Colonic mucosa (tissue), 4 donors: ENCODE results near the gene NEU2. TPM values are rescaled to one million over a fixed set of nuclear protein-coding genes. Genes with fewer than 3 reads are reported as not detected.

Experiments
- DNase-seq: peaks from one replicate; pipeline ENCODE4 v3.0.0-alpha.2; 2020
- H3K27ac ChIP-seq: fragments of 200-600 bp; one replicate; pipeline ENCODE4 v1.8.0; 2021
- H3K27me3 ChIP-seq: fragments of 200-600 bp; one replicate; pipeline ENCODE4 v1.8.0; 2021
- H3K36me3 ChIP-seq: fragments of 200-600 bp; one replicate; pipeline ENCODE4 v1.8.0; 2021
- H3K4me1 ChIP-seq: fragments of 200-600 bp; one replicate; pipeline ENCODE4 v1.8.0; 2021; ENCODE audit warnings: mild to moderate bottlenecking
- H3K4me3 ChIP-seq: fragments of 200-600 bp; one replicate; pipeline ENCODE4 v1.8.0; 2021
- H3K9ac ChIP-seq, 2 donors: one replicate each; pipeline ENCODE4 v1.7.0; 2013; ENCODE audit warnings: control low read depth in 2 of 2, low read depth in 2 of 2, low read length in 2 of 2
- H3K9me3 ChIP-seq: fragments of 200-600 bp; one replicate; pipeline ENCODE4 v1.8.0; 2021
- CTCF ChIP-seq: fragments of 200-600 bp; IDR thresholded peaks from one replicate; pipeline ENCODE4 v1.8.0; 2022; ENCODE audit warnings: antibody characterized with exemption, mild to moderate bottlenecking
- intact Hi-C: fragments of 100-400 bp; cut with DNase I; formaldehyde crosslinking; loops from one replicate; pipeline ENCODE4 v1.14.1; 2022
- total RNA-seq, 2 donors: library from RNA; stranded (reverse); fragmentation: NEBNext Ultra II Directional in 1 of 2; extraction: Animal tissue kit (Norgen Biotek cat#: 25700) in 1 of 2; gene quantifications; one replicate each; pipeline ENCODE4 v1.2.1, GENCODE V29; 2021
- donor health status: healthy.
- donor health status: DM: no; HTN: no; CAD: no.
- donor health status: DM: no; HTN: no; CAD: no.

NEU2 gene
- total RNA-seq, 2 donors from 2014 or later: not detected

DNA sequence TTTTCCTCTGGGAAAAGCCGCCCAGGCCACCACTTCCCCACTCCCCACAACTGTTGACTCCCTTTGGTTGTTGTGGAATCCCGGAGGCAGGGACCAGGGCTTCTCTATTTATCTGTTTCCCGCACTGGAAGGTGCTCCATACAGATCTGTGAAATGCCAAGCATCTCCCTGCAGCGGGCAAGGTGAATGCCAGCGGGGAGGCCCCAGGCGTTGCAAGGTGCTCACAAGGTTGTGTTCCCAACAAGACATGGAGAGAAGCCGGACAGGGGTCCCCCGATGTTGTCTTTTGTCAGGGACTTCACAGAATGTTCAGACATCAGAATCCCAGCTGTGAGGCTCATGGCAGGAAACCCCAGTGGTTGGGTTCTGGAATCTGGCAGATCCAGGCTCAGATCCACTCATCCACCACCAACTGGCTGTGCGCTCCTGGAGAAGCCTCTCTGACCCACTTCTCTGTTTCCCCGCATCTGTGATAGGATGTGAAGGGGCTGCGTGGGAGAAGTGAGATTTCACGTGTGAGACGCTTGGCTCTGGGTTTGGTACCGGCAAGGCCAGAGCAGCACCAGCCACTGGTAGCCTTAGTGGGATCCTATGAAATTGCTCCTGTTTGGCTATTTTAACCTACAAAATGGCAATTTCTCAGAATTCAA is 8.6 kb upstream of the NEU2 start:
- no peak for DNase-seq

DNA sequence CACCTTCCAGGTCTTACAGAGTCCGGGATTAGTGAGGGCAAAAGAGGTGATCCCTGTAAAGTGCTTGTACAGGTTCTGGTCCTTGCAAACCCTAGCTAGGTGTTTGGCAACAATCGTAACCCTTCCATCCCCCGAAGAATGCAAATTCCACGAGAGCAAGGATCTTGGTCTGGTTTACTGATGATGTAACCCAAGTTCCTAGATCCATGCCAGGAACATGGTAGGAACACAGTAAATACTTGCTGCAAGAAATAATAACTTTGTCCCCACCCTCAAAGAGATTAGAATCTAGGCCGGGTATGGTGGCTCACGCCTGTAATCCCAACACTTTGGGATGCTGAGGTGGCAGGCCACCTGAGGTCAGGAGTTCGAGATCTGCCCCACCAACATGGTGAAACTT is 6.8 kb upstream of the NEU2 start:
- Histone ChIP-seq H3K4me3 (no peak overlapping the region), H3K27ac (no peak overlapping the region), H3K27me3 (no peaks in the 10 kb centered on the region), H3K9ac (no peak overlapping the region), H3K36me3 (no peaks in the 10 kb centered on the region), H3K9me3 (no peaks in the 10 kb centered on the region), H3K4me1 (no peaks in the 10 kb centered on the region)
- no peak for DNase-seq
- intact Hi-C loops: no loop called here
- no peak for TF ChIP-seq CTCF

More for the DNA sequence above, 8.6 kb upstream of the NEU2 start:
- Histone ChIP-seq H3K9ac (no peak overlapping the region), H3K9me3 (no peaks in the 10 kb centered on the region), H3K4me3 (no peak overlapping the region), H3K27me3 (no peaks in the 10 kb centered on the region), H3K4me1 (no peaks in the 10 kb centered on the region), H3K27ac (no peak overlapping the region), H3K36me3 (no peaks in the 10 kb centered on the region)
- TF ChIP-seq CTCF: no peak
- intact Hi-C loops: no loop called here

DNA sequence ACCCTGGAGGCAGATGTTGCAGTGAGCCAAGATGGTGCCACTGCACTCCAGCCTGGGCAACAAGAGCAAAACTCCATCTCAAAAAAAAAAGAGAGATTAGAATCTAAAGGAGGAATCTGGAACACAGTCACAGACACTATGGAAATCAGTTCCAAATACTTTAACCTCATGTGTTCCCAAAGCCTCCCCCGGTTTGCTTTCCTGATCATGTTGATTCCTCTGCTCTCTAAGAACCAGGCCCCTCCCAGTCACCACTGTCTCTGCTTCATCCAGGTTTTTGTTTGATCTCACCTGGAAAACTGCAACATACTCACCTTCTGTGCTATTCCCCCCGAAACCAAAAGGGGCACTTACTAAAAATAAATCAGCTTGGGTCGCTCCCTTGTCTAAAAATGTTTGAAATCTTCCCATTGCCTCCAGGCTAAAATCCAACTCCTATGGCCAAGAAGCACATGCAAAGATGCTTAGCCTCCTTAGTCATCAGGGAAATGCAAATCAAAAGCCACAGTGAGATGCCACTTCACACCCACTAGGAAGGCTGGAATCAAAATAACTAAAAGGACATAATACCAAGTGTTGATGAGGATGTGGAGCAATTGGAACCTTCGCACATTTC is 6.2 kb upstream of the NEU2 start:
- no peaks in the 10 kb centered on the region for H3K27me3 ChIP-seq
- no peaks in the 10 kb centered on the region for H3K9me3 ChIP-seq
- intact Hi-C loops: no loop called here
- no peak for DNase-seq
- no peaks in the 10 kb centered on the region for H3K4me1 ChIP-seq
- H3K27ac ChIP-seq: no peak overlapping the region
- no peaks in the 10 kb centered on the region for H3K36me3 ChIP-seq
- H3K4me3 ChIP-seq: no peak overlapping the region
- TF ChIP-seq CTCF: no peak
- no peak overlapping the region for H3K9ac ChIP-seq

GRCh38 chr2:233029321-233029720 is 3.2 kb upstream of the NEU2 start:
- no peak for TF ChIP-seq CTCF
- DNase-seq: no peak
- no peaks in the 10 kb centered on the region for H3K9me3 ChIP-seq

DNA sequence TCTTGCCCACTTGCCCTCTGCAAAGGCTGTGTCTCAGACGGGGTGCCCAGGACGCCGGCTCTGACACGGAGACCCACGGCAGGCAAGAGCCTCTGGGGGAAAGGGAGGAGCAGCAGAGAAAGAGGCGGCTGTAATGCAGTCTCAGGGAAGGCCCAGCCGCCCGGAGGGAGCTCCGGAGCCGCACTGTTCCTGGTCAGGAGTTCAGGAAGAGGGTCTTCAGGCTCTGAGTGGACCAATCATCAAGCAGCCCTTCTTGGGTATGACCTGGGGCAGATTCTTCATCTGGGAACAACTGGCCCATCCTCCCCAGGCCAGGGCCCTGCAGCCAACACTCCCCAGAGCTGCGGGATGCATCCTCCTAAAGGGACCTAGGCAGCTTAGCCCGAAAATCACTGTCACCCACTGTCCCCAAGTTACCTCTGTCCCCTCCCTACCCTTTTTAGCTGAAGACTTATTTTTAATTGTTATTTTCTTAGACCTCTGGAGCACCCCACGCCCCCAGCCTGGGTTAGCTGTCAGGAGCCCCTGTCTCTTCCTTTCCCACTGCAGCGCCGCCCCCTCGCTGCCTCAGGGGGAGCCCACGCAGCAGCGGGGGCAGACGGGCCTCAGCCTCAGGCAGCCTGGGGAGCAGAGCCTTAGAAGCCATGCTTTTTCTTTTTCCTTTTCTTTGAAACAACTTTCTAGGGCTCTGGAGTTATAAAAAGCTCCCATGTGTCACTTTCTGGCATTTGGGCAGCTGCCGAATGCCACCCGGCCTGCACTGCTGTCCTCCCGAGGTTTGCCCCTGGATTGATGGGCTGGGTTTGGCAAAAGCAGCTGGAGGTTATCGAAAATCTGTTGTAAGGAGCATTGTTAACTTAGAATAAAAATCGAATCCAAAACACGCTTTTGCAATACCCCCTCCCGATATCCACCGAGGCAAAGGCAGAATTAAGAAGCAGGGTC is 644 bp upstream of the NEU2 start:
- intact Hi-C loops: loop anchor here (5.0 kb wide), 1 partner anchor 180 kb away; no protein-coding TSS in a partner anchor
- Histone ChIP-seq H3K9me3 (no peaks in the 10 kb centered on the region), H3K9ac (no peak overlapping the region), H3K27me3 (no peaks in the 10 kb centered on the region), H3K4me3 (no peak overlapping the region), H3K36me3 (no peaks in the 10 kb centered on the region), H3K4me1 (no peaks in the 10 kb centered on the region), H3K27ac (no peak overlapping the region)
- no peak for DNase-seq
- TF ChIP-seq CTCF: no peak

More at GRCh38 chr2:233029321-233029720, 3.2 kb upstream of the NEU2 start:
- no peaks in the 10 kb centered on the region for H3K4me1 ChIP-seq
- H3K27me3 ChIP-seq: no peaks in the 10 kb centered on the region
- H3K27ac ChIP-seq: no peak overlapping the region
- H3K36me3 ChIP-seq: no peaks in the 10 kb centered on the region
- H3K9ac ChIP-seq: no peak overlapping the region
- intact Hi-C loops: no loop called here
- no peak overlapping the region for H3K4me3 ChIP-seq
